Fibroblast of peridontal ligament (primary cell): ENCODE measurements around the gene LHPP.

Source experiments
- DNase-seq: peaks from one replicate; pipeline ENCODE4 v3.0.0-alpha.2; 2010; ENCODE audit errors: extremely low read depth

LHPP gene

DNA sequence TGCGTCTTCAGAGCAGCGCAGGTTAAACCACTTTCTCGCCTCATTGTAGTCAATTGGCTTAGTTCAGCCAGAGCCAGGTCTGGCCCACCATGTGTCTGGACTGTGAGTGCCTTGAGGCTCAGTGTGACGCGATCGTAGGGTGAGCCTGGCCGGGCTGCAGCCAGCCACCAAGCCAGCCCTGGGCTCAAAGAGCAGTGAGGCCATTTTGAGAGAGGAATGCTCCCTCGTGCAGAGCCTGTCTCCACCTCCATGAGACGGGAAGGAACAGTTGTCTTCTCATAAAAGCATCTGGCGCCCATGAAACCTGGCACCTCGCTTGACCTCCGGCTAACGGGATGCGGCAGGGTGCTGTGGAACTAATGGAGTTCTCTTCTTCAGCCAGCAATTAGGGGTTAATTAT, 34.5 kb downstream of the LHPP start:
- no peak for DNase-seq

DNA sequence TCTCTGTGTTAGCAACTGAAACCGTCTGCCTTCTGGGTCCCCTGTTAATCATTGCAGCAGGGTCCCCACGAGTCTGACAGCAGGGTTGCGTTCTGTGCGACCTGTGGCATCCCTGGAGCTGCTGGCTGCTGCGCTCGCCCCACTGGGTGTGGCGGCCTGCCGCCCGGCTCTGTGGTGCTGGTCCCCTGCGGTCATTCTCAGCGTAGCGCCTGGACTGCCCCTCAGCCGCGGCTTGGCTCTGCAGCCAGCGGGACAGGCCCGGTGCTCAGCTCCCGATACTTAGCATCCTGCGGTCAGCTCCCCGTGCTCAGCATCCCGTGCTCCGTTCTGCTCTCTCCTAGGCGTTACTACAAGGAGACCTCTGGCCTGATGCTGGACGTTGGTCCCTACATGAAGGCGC, 35.0 kb downstream of the LHPP start:
- no peak for DNase-seq

DNA sequence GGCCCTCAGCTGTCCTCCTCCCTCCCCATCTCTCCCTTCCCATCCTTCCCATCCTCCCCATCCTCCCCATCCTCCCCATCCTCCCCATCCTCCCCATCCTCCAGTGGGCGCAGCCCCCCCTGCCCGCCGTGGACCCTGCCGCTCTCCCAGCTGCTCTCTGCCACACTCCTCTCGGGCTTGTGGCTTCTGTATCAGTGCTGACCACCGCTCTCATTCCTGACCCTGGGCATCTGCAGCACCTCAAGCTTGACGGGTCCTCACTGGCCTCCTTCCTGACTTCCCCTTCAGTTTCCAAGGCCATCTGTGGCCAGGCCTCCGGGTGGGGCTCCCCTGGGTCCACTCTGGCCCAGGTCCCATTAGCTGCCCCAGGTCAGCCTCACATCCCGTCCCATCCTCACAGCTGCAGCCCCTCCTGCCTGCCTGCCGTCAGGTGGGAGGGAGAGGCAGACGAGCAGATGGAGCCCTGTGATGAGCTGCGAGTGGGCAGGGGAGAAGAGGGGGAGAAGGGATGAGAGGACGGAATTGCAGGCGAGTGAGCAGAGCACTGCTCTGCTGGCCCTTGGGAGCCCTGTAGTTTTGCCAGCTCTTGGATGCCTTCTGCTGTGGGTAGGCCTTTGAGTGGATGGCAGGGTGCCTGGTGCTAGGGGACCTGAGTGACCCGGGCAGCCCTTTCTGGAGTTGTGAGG, 35.7 kb downstream of the LHPP start:
- DNase-seq: no peak

DNA sequence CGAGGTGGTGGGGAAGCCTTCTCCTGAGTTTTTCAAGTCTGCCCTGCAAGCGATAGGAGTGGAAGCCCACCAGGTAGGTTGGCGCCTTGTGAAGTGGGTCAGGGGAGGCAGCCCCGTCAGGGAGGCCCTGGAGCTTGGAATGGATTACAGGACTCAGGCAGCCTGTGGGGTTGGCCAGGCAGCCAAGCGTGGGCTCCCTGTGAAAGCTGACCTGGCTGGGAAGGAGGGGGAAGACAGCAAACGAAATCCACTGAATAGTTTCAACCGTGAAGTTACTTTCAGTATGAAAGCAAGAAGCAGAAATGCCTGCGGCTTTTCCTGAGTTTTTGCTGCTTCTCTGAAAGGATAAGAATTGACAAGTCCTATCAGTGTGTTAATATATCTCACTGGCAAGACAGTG, 36.4 kb downstream of the LHPP start:
- DNase-seq: no peak

DNA sequence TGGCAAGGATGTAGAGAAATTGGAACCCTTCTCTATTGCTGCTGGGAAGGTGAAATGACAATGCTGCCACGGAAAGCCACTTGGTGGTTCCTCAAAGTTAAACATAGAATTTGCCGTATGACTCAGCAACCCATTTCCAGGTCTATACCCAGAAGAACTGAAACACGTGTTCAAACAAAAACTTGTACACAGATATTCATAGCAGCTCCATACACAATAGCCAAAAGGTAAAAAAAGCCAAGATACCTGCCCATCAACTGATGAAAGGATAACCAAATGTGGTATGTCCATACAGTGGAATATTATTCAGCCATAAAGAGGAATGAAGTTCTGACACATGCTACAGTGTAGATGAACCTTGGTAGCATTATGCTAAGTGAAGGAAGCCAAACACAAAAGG, 39.1 kb downstream of the LHPP start:
- DNase-seq: no peak

DNA sequence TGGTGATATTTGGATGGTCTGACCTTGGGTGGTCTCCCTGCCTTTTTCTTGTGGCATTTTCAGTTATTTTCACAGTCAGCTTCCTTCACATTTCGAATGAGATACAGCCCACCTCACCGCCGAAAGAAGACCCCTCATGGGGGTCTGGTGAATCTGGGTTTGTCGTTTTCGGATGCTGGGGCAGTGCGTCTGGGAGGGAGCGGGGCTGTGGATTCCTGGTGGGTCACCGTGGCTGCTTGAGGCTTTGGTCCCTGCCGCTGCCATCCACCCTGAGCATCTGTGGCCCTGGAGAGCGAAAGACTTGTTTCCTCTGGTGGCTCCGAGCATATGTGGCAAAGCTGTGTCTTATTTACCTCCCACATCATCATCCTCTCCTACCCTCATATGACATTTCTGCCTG, 43.1 kb downstream of the LHPP start:
- no peak for DNase-seq

DNA sequence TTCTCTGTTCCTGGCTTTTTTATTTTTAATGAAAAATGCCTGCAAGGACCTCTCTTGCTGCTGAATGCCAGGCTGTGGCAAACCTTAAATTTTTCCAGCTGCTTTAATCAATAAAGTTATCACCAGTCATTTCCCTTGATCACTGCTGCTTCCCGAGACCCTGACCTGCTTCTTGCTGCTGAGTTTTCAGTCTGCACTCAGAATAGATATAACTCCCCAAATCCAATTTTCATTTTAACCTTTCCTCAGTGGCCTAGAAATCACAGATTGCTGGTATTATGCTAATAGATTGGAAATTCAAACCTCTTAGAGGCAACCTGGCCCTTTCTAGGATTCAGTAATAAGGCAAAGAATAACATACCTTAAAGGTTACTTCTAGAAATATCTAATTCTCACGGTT, 43.7 kb downstream of the LHPP start:
- no peak for DNase-seq

DNA sequence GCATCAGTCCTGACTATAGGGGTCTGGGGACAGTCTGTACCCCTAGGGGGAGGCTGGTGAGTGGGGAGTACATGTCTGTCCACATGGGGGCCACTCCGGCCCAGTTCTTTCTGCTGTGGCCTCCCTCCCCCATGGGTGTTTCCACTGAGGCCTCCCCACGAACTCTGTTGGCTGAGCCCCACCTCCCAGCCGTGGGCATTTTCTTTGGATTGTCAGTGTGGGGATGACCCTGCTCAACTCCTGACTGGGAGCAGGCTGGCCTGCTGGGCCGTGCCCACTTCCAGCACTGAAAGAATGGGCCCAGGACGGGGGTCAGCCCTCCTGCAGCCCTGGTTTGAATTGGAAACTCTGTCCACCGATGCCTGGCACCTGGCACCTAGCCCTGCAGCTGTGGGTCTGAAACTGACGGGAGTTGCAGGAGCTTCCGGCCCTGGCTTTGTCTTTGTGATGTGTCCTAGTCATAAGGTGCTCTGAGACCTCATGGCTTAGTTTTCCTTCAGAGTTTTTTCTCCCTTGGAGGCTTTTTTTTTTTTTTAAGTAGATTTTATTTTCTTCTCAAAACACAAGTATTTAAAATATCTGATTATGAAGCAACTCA, 46.5 kb downstream of the LHPP start:
- no peak for DNase-seq

DNA sequence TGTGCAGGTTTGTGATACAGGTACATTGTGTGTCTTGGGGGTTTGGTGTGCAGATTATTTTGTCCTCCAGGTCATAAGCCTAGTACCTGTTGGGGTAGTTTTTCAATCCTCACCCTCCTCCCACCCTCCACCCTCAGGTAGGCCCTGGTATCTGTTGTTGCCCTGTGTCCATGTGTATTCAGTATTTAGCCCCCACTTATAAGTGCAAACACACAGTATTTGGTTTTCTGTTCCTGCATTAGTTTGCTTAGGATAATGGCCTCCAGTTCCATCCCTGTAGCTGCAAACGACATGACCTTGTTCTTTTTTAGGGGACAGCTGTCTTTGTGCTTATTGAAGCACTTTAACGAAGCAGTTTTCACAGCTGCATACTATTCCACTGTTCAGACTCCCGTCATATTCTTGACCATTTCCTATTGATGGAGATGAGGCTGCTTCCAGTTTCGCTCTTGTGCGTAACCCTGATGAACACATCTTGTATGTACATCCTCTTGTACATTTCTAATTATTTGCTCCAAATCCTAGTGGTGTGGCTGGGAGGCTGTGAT, 47.4 kb downstream of the LHPP start:
- no peak for DNase-seq

DNA sequence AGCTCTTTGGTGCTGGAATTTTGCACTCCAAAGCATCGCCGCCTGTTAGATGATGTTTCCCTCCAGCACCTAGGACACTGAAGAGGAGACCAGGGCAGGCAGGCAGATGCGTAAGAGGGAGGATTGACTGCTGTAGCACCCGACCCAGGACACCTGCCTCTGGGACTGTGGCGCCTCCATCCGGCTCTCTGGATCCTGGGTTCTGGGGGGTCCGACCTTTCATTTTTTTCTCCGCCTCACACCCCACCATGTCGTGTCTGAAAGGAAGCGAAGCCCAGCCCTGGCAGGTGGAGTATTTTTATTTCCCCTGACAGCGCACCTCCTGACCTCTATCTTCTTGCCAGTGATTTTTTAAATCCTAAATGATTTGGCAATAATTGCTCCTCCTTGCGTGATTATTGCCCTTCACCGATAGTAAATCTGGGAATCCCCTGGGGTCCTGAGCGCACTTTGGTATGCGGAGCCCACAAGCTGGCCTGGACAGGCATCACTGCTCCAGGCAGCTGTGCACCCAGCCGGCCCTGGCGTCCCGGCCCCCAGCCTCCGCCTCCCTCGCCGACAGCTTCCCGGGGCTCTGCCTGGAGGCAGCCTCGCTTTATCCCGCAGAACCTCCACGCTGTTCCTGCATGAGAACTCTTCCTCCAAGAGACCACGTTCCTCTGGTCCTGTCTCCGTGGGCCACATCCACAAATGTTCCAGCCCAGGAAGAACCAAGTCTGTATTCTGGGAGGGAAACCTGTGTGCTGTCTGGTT, 48.4 kb downstream of the LHPP start:
- no peak for DNase-seq

DNA sequence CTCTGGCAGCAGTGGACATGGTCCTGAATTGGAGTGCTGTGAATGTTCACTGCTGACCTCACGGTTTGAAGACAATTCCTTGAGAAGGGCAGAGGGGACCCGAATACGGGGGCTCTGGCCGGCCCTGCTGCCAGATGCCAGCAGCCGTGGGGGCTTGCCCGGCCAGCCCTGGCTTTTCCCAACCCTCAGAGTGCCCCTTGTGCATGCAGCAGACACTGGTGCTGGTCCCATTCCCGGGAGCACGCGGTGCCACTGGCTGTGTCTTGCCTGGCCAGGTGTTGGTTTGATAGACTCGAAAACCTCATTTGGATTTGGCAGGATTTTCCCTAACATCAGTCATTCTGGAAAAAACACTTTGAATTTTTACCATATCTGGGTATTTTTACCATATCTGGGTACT, 49.1 kb downstream of the LHPP start:
- no peak for DNase-seq

DNA sequence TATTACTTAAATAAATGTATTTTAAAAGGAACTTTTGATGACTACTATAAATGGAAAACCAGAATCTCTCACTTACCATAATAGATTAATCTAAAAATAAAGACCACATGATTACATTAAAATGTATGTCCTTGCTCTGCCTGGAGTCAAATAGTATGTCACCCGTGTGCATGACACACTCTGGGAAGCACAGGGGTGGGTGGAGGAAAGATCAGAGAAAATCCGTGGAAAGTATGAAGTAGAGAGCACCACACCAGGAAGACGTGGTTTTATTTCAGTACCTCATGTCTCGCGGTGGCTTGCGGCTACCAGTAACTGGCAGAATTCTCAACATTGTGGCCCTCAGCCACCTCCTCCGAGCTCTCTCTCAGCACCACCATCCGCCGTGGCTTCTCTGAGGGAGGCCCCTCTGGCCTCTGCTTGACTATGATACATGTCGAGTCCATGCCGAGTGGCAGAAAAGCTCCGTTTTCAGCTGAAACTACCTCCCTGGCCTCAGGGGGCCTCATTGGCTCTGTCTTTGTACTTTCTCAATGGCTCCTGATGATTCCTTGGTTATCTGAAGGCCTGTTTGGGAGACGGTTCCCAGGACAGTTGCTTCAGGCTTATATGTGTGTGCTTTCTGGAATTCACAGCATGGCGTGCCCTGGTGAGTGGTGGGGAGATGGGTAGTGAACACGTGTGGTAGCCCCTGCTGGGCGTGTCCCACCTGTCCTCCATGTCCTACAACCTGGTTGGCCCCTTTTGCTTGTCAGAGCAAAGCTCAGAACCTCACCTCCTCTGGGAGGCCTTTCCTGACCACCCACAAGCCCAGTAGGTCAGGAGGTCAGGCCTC, 49.8 kb downstream of the LHPP start:
- DNase-seq: no peak

DNA sequence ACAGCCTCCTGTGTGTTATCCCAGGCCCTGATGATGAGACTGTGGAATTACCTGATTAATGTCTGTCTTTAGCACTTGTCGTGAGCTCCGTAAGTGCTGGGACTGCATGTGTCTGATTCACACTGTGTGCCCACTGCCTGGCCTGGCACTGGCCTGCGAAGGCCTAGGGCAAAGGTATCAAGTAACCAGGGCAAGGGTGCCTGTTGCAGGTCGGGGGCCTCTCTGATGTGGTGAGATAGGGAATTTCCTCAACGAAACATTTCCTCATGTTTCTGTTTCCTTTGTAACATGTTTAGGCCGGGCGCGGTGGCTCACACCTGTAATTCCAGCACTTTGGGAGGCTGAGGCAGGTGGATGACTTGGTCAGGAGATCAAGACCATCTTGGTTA, 50.4 kb downstream of the LHPP start:
- no peak for DNase-seq

DNA sequence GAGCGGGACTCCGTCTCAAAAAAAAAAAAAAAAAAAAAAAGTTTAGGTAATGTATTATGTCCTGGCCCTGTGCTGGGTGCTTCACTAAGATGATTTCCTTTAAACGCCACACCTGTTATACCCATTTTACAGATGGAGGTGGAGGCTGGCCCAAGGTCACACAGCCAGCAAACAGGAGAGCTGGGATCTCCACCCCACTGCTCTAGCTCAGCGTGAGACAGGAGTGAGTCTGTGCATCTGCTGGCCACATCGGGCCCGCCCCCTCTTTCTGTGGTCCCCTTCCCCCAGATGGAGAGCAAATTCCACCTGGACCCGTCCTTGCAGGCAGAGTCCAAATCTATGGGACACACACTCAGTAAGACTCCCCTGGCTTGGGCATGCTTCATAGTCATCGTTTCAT, 51.0 kb downstream of the LHPP start:
- no peak for DNase-seq

DNA sequence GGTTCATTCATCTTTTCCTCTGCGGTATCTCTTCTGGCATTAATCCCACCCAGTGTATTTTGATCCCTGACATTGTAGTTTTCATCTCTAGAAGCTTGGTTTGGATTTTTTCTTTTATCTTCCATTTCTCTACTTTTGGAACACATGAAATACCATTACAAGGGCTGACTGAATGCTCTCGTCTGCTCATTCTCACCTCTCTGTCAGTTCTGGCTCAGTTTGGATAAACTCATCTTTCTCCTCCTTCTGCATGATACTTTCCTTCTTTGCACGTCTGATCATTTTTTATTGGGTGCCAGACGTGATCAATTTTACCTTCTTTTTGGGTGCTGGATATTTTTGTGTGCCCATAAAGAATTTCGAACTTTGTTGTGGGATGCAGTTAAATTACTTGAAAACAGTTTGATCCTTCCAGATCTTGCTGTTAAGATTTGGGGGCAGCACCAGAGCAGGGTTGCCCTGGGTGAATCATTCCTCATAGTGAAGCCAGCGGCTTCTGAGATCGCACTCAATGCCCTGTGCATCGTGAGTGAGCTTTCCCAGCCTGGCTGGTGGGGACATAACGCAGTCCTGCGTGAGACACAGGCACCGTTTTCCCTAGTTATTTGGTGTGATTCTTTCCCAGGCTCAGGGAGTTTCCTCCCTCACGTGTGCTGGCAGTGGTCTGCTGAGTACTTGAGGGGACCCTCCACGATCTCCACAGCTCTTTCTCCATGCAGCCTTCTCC, 53.8 kb downstream of the LHPP start:
- no peak for DNase-seq

DNA sequence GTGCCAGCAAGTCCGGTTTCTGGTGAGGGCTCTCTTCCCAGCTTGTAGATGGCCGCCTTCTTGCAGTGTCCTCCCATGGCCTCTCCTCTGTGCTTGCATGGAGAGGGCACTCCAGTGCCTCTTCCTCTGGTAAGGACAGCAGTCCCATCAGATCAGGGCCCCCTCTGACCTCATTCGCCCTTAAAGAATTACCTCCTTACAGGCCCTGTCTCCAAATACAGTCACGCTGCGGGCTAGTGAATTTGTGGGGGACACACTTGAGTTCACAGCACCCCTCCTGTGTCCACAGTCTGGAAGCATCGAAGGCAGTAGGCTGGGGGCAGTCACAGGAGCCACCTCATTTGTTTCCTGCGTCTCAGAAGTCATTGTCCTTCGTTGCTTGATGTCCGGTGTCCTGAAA, 54.6 kb downstream of the LHPP start:
- DNase-seq: no peak

DNA sequence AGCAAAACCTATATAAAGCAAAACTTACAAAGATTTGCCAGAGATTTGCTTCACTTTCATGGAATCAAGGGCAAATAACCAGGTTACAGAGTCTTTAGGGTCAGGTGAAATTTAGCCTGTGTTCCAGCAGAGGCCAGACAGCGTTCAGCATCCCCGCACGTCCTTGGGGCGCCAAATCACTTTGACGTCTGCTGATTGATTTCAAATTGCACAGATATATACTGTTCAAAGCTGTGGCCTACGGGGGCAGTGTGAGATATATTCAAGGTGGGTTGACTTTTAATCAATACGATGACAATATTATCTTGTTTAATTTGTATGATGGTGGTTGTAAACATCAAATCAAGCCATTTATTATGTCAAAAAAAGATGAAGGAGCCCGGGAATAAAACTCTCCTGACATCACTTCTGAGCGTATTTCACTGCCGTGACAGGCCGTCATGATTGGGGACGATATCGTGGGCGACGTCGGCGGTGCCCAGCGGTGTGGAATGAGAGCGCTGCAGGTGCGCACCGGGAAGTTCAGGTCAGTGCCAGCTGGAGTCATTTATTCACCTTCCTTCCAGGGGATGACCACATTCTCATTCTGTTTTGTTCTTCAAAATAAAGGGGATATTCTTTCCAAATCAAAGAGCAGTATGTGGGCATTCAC, 55.2 kb downstream of the LHPP start:
- no peak for DNase-seq

DNA sequence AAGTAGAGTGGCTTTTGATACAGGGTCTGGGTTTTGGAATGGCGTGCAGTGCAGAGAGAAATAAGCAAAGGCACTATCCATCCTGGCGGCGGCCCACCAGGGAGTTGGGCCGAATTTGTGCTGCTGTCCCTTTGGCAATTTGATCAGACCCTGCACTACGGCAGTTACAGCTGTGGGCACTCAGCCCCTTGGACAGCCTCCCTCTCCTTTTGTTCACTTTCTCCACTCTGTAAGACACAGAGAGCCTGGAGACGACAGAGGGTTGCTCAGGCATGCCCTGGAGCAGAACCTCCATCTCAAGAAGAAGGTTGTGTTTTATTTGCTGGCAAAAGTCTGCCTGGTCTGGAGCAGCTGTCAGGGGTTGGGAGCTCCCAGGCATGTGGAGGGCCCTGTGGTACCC, 55.8 kb downstream of the LHPP start:
- DNase-seq: no peak

DNA sequence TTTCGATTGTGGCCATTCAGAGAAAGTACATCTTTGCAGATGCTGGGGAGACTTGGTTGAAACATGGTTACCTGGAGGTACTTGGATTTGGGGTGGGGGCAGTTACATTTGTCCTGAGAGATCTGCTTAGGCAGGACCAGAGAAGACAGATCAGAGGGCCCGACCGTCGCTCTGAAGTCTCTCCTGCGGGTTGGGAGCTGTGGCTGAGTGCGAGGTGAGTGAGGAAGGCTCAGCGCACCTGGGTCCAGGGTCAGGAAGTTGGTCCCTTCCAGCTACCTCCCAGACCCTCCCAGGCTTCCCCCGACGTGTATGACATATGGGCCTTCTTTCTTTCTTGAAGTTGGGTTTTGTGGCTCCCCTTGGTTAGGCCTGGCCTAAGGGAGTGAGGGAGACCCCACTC, 56.3 kb downstream of the LHPP start:
- no peak for DNase-seq

DNA sequence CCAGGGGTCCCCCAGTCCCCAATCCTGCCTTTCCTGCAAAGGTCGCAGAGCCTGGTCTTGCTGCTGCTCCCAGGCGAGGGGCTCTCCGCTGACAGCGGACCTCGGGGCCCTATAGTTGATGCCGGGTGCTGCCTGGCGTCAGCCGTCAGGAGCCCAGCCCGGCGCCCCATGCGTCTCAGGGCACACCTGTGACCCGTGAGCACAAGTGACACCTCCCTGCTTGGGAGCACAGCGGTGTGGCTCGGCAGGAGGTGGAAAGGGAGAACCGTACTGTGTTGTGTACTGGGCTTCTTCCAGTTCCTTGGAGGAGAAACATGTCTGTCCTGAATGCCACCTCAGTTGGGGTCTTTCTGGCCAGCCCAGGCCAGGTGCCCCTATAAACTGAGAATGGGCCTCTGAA, 56.7 kb downstream of the LHPP start:
- no peak for DNase-seq
